KG1 (cell line): ENCODE data around the gene ZDHHC5.
"Not testable (repeated sequence)": the region's sequence is repeated elsewhere in the genome, so short reads cannot be mapped to it uniquely, and the experiment has no call there.

Experiments
- DNase-seq: peaks from one replicate; lab custom pipeline; 2025; lab: John Stamatoyannopoulos, UW

Gene ZDHHC5

DNA sequence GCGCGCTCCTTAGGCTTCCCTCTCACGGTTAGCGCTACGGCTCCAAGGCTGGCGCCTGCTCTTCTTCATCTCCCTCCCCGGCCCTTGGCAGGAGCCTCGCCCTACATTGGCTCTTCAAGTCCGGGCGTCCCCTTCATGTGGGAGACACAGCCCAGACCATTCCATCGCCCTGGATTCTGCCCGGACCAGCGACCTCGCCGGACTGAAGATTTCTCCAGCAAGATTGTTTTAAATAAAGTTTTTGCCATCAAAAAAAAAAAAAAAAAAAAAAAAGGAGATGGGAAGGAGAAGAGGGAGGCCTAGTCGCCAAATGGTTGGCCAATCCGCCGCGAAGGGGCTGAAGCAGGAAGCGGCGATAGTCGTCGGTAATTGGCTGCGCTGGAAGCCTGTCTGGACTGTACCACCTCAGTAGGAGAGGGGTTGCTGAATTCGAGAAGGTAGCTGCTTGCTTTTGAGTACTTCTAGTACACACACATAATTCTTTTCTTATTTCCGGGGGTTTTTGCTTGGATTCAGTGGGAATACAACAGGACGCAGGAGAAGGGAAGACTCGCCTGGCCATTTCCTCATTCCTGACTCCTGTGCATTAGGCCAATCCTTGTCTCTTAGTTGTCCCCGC lies 688 bp upstream of the ZDHHC5 start:
- peak; percentile 100 for DNase-seq

DNA sequence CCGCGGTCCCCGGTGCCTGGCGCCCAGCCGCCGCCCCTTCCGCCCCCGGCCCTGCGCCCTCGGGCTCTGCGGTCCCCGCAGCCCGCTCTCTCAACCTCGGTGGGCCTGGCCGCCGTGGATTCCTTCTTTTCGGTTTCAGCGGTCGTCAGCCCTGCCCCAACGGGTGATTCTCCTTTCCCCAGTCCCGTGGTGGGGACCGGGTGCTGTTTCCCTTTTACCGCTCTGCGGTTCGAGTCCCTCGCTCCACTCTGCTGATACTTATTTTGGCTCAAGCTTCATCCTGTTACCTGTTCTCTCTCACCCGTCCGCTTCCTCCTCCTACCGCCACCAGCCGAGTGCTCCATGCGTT lies 494 bp downstream of the ZDHHC5 start:
- DNase-seq: peak; percentile 39

DNA sequence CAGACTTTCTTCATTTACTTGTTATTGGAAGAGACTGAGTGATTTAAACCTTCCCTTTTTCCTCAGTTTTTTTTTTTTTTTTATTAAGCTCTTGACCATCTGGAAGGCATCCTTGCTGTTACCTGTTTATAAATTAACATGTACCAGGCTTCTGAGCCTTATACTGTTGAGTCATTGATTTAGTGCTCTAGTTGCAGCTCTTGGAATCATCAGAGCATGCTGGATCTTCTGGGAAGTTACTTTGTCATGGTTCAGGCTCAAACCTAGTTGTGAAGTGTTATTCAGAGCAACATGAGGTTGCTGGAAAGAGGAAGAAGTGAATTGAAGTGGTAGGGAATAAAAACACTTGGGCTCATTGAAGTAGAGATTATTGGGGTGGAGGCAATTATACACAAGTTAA lies 6.3 kb downstream of the ZDHHC5 start:
- no peak for DNase-seq

DNA sequence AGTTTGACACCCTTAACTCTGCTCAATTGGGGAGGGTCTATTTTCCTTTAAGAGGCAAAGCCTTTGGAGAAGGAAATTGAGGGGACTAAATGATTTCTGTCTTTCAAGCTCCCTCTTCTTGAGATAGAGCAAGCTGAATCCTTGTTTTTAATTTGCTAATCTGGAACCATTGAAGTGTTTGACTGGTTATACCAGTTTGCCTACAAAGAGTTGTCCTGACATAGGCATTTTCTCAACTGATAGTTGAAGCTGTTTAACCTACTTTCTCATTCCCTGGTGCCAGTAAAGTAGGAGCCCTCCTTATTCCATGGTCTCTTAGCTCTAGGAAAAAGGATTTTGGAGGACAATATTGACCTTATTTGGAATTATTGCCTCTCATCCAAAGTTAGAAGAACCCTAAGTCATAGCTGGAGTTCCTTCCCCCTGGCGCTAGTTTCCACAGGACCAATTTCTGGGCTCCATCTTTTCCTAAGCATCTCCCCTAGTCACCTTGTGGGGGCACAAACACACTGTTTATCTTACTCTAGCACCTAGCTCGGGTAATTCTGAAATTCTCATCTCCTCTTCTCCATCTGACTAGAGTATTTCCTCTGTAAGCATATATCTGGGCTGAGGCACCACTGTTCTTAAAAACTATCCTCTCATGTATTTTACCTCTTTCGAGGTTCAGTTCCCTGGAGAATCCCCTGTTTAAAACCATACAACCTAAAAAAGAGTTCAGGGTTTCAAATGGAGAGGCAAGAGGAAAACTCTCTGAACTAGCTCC lies 7.4 kb downstream of the ZDHHC5 start:
- DNase-seq: no peak

DNA sequence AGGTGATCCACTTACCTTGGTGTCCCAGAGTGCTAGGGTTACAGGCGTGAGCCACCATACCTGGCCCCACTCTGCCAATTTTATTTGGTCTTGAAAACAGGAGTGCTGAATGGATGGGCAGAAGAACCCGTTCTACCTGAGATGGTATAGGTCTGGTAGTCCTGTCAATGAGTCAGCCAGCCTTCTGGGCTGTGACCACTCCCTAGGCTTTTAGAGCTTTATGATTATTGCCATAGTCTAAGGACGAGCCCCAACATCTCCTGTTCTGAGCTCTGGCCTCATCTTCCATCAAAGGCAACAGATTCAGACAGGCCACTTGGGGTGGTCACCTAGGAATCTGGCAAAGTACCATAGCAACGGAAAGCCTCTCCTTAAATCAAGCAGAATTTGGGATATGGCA lies 11.5 kb downstream of the ZDHHC5 start:
- no peak for DNase-seq

DNA sequence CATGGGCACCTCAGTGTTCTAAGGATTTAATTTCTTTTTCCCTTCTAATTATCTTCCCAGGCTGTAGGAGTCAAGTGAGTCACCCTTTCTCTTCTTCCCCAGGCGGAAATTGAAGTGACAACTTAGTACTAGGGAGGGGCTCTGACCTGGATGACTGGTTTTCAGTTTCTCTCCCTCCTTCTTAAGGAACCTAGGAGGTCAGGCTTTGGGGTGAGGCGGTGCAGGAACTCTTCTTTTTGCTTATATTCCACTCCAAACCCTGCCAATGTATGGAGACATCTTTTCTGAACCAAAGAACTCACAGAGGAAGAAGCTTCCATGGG lies 12.6 kb downstream of the ZDHHC5 start:
- no peak for DNase-seq

DNA sequence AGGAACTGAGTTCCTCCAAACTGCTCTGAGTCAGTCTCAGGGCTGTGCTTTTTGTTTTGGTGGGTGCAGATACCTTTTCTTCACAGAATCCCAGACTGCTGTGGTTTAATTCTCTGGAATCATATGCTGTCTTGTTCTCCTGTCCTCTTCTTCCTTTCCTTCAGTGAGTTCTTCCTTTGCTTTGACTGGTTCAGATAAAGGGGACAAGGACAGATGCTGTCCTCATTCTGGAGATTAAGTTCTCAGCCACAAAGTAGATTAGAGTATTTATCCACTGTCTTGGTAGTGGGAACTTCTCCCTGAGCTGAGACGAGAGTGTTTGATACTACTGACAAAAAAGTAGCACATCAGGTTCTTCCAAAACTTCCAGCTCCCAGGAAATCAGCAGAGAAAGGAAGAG lies 13.3 kb downstream of the ZDHHC5 start:
- DNase-seq: no peak

DNA sequence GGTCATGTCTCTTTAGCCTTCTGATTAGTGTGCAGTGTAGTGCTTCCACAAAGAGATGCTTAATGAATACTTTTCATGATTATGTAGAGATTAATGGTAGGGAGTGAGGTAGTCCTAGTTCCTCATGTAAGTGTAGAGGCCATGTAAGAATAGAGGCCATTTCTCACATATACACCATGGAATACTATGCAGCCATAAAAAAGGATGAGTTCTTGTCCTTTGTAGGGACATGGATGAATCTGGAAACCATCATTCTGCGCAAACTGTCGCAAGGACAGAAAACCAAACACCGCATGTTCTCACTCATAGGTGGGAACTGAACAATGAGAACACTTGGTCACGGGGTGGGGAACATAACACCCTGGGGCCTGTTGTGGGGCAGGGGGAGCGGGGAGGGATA lies 22.6 kb downstream of the ZDHHC5 start:
- not testable (repeated sequence) for DNase-seq

DNA sequence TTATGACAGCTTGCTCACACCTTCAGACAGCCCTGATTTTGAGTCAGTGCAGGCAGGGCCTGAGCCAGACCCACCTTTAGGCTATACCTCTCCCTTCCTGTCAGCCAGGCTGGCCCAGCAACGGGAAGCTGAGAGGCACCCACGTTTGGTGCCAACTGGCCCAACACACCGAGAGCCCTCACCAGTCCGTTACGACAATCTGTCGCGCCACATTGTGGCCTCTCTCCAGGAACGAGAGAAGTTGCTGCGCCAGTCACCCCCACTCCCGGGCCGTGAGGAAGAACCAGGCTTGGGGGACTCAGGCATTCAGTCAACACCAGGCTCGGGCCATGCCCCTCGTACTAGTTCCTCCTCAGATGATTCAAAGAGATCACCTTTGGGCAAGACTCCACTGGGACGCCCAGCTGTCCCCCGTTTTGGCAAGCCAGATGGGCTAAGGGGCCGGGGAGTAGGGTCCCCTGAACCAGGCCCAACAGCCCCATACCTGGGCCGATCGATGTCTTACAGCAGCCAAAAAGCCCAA lies 31.0 kb downstream of the ZDHHC5 start:
- DNase-seq: no peak

DNA sequence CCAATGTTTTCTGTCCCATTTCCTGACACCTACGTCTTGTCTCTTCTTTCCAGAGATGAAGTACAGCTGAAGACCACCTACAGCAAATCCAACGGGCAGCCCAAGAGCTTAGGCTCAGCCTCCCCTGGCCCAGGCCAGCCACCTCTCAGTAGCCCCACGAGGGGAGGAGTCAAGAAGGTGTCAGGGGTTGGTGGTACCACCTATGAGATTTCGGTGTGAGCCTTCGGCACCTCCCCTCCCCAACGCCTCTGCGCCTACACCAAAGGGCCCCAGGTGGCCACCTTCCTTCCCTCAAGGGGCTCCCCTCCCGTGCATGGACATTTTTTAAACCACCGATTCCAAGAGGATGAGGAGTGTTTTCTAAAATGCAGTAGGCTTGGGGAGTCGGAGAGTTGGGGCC lies 31.9 kb downstream of the ZDHHC5 start:
- DNase-seq: no peak

DNA sequence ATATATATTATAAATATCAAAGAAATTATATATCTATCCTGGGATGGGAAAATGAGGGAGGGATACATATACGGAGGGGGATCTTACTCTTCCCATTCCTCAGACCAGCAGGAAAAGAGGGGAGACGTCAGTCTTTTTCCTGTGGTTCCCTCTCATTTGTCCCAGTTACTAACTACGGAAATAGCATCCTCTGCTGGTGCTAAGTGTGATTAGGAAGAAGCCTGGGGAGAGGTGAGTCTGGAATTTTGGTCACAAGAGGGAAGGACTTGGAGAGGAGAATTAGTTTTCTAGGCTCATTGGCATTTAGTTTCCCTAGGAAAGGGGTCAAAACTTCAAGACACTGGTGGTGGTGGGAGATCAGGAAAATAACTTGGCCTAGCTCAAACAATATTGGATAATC lies 32.5 kb downstream of the ZDHHC5 start:
- no peak for DNase-seq

DNA sequence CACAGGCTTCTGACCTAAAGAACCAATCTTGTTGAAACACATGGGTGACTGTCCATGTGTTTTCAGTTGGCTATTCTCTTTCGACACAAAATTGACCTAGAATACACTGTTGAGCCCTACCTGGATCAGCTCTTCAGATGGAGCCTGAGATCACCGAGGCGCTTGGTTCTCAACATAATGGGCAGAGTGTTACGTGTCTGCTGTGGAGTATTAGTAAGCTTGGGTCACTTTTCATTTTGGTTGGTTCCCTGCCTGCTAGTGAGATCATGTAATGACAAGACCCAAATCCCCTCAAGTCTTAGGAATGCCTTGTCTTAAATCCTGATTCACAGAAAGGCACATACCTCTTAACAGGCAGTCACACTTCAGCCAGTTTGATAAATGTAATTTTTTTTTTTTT lies 35.4 kb downstream of the ZDHHC5 start:
- no peak for DNase-seq

DNA sequence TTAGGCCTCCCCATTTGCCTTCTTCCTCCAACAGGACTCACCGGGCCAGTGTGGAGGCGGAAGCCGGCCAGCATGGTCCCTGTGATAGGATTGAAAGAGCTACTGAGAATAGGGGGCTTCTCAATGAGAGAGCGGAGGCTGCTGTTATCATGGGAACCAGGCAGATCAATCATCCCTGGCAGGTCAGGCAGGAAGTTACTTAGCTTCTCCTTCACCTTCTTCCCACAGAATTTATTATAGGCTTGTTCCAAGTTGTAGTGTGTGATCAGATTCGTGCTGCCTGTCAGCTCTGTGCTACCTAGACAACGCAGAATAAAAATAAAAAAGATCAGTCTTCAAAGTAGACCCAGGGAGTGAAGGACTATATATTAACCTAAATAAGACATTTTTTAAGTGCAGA lies 37.0 kb downstream of the ZDHHC5 start:
- no peak for DNase-seq

DNA sequence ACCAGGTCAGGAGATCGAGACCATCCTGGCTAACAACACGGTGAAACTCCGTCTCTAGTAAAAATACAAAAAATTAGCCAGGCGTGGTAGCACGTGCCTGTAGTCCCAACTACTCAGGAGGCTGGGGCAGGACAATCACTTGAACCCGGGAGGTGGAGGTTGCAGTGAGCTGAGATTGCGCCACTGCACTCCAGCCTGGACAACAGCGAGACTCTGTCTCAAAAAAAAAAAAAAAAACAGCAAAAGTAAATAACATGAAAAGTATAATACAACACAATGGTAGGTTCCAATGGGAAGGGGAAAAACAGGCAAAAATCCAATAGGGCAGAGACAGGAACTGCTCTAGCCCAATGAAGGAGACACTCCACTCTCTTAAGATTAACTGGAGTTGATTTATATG lies 37.5 kb downstream of the ZDHHC5 start:
- not testable (repeated sequence) for DNase-seq

DNA sequence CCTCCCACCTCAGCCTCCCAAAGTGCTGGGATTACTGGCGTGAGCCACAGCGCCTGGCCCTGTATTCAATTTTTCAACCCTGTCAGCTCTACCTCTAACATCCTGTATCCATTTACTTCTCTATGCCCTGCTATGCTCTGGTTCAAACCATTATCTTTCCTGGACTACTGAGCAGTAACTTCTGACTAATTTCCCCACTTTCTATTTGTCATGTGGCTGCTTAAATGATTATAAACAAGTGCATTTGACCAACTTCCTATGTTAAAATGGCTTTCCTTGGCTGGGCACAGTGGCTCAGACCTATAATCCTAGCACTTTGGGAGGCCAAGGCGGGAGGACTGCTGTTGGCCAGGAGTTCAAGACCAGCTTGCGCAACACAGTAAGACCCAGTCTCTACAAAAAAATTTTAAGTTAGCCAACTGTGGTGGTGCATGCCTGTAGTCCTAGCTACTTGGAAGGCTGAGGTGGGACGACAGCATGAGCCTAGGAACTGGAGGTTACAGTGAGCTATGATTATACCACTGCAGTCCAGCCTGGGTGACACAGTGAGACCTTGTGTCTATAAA lies 42.0 kb downstream of the ZDHHC5 start:
- DNase-seq: no peak

DNA sequence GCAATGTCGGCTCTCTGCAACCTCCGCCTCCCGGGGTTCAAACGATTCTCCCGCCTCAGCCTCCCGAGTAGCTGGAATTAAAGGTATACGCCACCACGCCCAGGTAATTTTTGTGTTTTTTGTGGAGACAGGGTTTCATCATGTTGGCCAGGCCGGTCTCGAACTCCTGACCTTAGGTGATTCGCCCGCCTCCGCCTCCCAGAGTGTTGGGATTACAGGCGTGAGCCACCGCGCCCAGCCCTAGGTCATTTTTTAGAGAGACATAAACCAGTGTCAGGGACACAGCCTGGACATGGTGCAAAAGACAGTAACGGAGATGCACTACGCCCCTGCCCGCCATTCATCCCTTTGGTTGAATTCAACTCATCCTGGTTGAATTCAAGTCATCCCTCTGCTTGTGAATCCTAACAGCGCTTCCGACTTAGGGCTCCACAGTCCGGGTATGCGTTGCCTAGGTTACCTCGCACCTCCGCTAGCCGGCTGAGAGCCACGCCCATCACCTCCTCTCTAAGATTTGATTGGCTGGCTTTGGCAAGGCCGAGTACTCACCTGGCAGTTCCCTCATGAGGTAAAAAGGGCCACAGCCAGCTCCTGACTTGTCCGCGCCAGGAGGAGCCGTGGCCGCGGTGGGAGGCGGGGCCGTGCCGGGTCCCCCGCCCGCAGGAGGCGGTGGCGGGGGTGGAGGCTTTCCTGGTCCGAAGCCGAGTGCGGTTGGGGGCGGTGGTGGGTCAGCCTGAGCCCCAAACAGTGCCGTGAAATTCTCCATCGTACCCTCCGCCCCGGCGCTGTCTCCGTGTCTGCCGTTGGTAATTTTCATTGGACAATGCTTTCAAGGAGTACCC lies 43.7 kb downstream of the ZDHHC5 start, which contains the start of gene MED19:
MED19 (minus strand) TSS at position 802 of the 842 bp plus-strand sequence; CDS start at position 766, 36 bp downstream.
- DNase-seq: peak; percentile 63

DNA sequence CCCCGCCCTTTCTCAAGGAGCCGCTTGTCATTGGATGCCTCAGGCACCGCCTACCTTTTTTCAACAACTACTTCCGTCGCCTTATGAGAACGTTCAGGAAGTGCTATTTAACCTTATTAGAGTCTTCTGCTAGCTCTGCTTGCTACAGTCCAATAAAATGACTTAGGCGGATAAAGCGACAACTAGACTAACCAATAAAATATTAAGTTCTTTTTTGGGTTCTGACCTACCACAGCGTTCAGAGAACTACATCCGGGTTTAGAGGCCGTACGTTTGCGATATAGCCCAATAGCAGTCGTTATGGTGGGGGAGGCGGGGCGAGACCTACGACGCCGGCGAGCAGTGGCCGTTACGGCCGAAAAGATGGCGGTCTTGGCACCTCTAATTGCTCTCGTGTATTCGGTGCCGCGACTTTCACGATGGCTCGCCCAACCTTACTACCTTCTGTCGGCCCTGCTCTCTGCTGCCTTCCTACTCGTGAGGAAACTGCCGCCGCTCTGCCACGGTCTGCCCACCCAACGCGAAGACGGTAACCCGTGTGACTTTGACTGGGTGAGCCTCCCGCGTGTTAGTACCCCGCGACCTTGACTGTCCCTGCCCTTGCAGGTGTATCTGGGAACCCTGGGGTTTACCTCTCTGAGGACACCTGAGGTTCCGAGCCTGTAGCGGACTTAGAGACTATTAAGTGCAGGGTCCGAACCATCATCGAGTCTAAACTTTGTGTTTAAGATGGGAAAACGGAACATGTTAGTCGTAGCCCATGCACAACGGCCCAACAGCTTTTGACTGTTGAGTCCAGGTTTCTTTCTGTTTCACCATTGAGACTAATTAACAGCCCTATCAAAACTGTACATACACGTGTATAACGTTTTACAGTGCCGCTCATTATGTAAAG lies 44.6 kb downstream of the ZDHHC5 start, which contains the start of gene TMX2:
TMX2 (plus strand) TSS at position 338 of the 895 bp plus-strand sequence; CDS start at position 364, 26 bp downstream.
- peak; percentile 100 for DNase-seq

DNA sequence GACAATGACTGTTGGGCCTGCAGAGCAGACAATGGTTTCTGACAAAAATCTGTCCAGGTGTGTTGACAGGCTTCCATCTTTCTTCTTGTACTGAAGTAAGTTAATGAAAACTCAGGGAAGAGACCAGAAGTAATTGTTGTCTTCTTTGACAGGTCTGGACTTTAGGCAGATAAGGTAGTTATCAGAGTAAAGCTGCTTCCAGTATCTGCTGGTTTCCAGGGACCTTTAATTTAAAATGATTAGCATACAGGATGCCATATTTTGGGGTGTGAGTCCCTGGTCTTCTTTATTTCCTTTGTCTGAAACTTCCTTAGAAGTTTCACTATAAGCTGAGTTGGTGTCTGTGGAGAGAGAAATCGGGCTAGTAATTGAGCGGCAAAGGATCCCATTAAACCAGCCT lies 45.9 kb downstream of the ZDHHC5 start:
- no peak for DNase-seq

DNA sequence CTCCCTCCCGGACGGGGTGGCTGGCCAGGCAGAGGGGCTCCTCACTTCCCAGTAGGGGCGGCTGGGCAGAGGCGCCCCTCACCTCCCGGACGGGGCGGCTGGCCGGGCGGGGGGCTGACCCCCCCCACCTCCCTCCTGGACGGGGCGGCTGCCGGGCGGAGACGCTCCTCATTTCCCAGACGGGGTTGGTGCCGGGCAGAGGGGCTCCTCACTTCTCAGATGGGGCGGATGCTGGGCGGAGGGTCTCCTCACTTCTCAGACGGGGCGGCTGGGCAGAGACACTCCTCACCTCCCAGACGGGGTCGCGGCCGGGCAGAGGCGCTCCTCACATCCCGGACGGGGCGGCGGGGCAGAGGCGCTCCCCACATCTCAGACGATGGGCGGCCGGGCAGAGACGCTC lies 48.8 kb downstream of the ZDHHC5 start:
- not testable (repeated sequence) for DNase-seq

DNA sequence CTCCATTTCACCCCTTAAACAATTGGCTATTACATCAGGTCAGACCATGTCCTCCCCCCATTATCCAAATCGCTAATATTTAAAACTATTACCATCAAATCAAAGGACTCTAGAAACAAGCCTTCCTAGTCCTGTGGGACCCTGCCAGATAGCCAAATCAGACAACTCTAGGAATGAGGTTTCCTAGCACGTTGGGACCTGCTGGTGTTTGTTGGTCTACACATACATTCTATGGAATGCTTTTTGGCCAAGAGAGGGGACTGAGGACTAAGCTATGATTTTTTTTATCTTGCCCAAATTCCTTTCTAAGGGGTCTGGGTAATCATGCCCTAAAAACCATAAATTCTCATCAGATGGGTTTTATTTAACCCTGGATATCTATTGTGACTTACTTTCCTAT lies 59.3 kb downstream of the ZDHHC5 start:
- no peak for DNase-seq

DNA sequence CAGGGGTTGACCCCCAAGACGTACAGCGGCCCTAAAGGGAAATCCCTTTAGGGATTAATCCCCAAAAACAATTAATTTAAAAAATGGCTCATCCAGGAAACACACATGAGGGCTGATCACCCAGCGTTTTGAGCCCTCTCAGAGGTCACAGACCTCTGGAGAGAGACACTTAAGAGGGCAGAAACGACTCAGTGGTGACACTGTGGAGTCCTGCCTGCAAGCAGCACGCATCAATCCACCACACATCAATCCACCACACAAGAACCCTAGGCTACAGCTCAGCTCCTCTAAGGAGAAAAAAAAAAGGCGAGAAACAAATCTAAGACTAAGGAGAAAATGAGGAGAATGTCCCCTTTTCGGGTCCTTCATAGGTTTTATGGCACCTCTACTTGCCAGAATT lies 60.9 kb downstream of the ZDHHC5 start:
- no peak for DNase-seq
